Measurements from ENCODE around the gene ARHGAP31.
A peak's percentile ranks its signal among the peaks of the same experiment; 100 is the strongest.
"Not testable (repeated sequence)": the region's sequence is repeated elsewhere in the genome, so short reads cannot be mapped to it uniquely, and the experiment has no call there.

ARHGAP31 gene

GRCh38 chr3:119336823-119337222 is 42.6 kb downstream of the ARHGAP31 start:
- no peak for TF ChIP-seq CTCF (conservative IDR thresholded peaks at IDR 0.05; ENCODE audit: control insufficient read depth, insufficient read depth, low read depth, low read length)
- no peak for DNase-seq (ENCODE audit: low read depth)
- H3K4me3 ChIP-seq (ENCODE audit: control insufficient read depth, low read depth, low read length), result no peak overlapping the region

- not testable (repeated sequence) for DNase-seq (ENCODE audit: low read depth); H3K4me3 ChIP-seq (ENCODE audit: control insufficient read depth, low read depth, low read length)
Observed at GRCh38 chr3:119337407-119337806, 43.2 kb downstream of the ARHGAP31 start.

- no peak overlapping the region for H3K4me3 ChIP-seq (ENCODE audit: control insufficient read depth, low read depth, low read length)
- no peak for TF ChIP-seq CTCF (conservative IDR thresholded peaks at IDR 0.05; ENCODE audit: control insufficient read depth, insufficient read depth, low read depth, low read length)
- DNase-seq (ENCODE audit: low read depth), result no peak
Observed at GRCh38 chr3:119338754-119339153, 44.6 kb downstream of the ARHGAP31 start.

- no peak for TF ChIP-seq CTCF (conservative IDR thresholded peaks at IDR 0.05; ENCODE audit: control insufficient read depth, insufficient read depth, low read depth, low read length)
- no peak for DNase-seq (ENCODE audit: low read depth)
- H3K4me3 ChIP-seq (ENCODE audit: control insufficient read depth, low read depth, low read length), result no peak overlapping the region
Observed at GRCh38 chr3:119340014-119340413, 45.8 kb downstream of the ARHGAP31 start.

GRCh38 chr3:119340446-119340845 is 46.3 kb downstream of the ARHGAP31 start:
- H3K4me3 ChIP-seq (ENCODE audit: control insufficient read depth, low read depth, low read length), result no peak overlapping the region
- TF ChIP-seq CTCF (conservative IDR thresholded peaks at IDR 0.05; ENCODE audit: control insufficient read depth, insufficient read depth, low read depth, low read length), result no peak
- no peak for DNase-seq (ENCODE audit: low read depth)

GRCh38 chr3:119342176-119342575 is 48.0 kb downstream of the ARHGAP31 start:
- H3K4me3 ChIP-seq (ENCODE audit: control insufficient read depth, low read depth, low read length), result no peak overlapping the region
- no peak for TF ChIP-seq CTCF (conservative IDR thresholded peaks at IDR 0.05; ENCODE audit: control insufficient read depth, insufficient read depth, low read depth, low read length)
- peak; percentile 35 for DNase-seq (ENCODE audit: low read depth)

GRCh38 chr3:119343719-119344118 is 49.5 kb downstream of the ARHGAP31 start:
- DNase-seq (ENCODE audit: low read depth), result no peak
- H3K4me3 ChIP-seq (ENCODE audit: control insufficient read depth, low read depth, low read length), result no peak overlapping the region
- no peak for TF ChIP-seq CTCF (conservative IDR thresholded peaks at IDR 0.05; ENCODE audit: control insufficient read depth, insufficient read depth, low read depth, low read length)
